ENCODE results near the gene APP. TPM values are rescaled to one million over a fixed set of nuclear protein-coding genes. Genes with fewer than 3 reads are reported as not detected.

The APP gene
- total RNA-seq, 4 donors from 2014 or later, result 197 to 380 (median 296) TPM

DNA sequence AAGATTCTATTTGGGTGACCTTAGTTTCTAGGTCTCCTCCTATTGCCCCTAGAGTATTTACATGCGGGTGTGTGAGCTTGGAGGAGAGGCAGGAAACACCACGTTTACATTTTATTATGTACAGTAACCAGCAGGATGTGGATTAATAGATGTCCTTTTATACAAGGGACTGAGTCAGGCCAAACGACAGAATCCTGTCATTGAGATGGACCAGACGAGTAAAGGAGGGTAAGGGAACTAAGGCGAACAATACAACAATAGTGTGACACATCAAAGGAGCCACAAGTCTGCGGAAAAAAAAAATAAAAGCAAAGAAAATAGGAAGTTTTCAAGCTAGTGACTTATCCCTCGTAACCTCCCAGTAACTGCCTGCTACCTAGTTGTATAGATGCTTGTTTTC is 284.7 kb downstream of the APP start:
- DNase-seq (ENCODE audit: low spot score), result no peak
- TF ChIP-seq, protein P1, sequence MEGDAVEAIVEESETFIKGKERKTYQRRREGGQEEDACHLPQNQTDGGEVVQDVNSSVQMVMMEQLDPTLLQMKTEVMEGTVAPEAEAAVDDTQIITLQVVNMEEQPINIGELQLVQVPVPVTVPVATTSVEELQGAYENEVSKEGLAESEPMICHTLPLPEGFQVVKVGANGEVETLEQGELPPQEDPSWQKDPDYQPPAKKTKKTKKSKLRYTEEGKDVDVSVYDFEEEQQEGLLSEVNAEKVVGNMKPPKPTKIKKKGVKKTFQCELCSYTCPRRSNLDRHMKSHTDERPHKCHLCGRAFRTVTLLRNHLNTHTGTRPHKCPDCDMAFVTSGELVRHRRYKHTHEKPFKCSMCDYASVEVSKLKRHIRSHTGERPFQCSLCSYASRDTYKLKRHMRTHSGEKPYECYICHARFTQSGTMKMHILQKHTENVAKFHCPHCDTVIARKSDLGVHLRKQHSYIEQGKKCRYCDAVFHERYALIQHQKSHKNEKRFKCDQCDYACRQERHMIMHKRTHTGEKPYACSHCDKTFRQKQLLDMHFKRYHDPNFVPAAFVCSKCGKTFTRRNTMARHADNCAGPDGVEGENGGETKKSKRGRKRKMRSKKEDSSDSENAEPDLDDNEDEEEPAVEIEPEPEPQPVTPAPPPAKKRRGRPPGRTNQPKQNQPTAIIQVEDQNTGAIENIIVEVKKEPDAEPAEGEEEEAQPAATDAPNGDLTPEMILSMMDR (IDR thresholded peaks at IDR 0.05), result no peak
- no peak for ATAC-seq (ENCODE audit: low FRiP score)

DNA sequence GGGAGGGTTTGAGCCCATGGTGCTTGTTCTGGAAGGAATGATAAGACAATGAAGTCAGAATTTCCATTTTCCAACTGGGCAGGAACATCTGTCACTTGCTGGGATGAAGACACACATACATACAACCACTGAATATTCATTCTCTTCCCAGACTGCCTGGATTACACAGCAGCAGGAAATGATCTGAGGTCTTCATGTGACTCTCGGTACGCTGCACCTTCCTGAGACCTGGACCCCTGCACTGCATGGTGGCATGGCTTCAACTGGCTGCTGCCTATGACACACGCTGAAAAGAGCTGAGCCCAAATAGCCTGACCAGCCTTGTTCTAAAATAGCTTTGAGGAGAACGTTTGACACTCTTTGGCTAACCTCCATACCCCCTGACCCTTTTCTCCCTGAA is 285.2 kb downstream of the APP start:
- no peak for ATAC-seq (ENCODE audit: low FRiP score)
- TF ChIP-seq, protein P1 (IDR thresholded peaks at IDR 0.05), result no peak

GRCh38 chr21:25884311-25884710 is 286.3 kb downstream of the APP start:
- TF ChIP-seq, protein P1 (IDR thresholded peaks at IDR 0.05), result no peak
- DNase-seq (ENCODE audit: low spot score), result no peak
- no peak for ATAC-seq (ENCODE audit: low FRiP score)

More for the DNA sequence above, 285.2 kb downstream of the APP start:
- no peak for DNase-seq (ENCODE audit: low spot score)

- TF ChIP-seq, protein P1 (IDR thresholded peaks at IDR 0.05), result peak in 1 of 3 donors; percentile 68
- ATAC-seq (ENCODE audit: low FRiP score) (no peak), DNase-seq (ENCODE audit: low spot score) (no peak)
Observed at GRCh38 chr21:25881524-25882376, 288.8 kb downstream of the APP start.

GRCh38 chr21:25879203-25879602 is 291.4 kb downstream of the APP start:
- TF ChIP-seq, protein P1 (IDR thresholded peaks at IDR 0.05), result no peak
- ATAC-seq (ENCODE audit: low FRiP score) (no peak), DNase-seq (ENCODE audit: low spot score) (no peak)

GRCh38 chr21:25878344-25878743 is 292.2 kb downstream of the APP start:
- DNase-seq (ENCODE audit: low spot score) (no peak), ATAC-seq (ENCODE audit: low FRiP score) (no peak)
- TF ChIP-seq, protein P1 (IDR thresholded peaks at IDR 0.05), result no peak

- DNase-seq (ENCODE audit: low spot score), result no peak
- ATAC-seq (ENCODE audit: low FRiP score), result no peak
- TF ChIP-seq, protein P1 (IDR thresholded peaks at IDR 0.05), result no peak
Observed at GRCh38 chr21:25872271-25872670, 298.3 kb downstream of the APP start.

Data from omental fat pad (tissue), 4 donors.